Measurements from ENCODE around the gene PNKD.
"Not testable (repeated sequence)": the region's sequence is repeated elsewhere in the genome, so short reads cannot be mapped to it uniquely, and the experiment has no call there.

The PNKD gene

DNA sequence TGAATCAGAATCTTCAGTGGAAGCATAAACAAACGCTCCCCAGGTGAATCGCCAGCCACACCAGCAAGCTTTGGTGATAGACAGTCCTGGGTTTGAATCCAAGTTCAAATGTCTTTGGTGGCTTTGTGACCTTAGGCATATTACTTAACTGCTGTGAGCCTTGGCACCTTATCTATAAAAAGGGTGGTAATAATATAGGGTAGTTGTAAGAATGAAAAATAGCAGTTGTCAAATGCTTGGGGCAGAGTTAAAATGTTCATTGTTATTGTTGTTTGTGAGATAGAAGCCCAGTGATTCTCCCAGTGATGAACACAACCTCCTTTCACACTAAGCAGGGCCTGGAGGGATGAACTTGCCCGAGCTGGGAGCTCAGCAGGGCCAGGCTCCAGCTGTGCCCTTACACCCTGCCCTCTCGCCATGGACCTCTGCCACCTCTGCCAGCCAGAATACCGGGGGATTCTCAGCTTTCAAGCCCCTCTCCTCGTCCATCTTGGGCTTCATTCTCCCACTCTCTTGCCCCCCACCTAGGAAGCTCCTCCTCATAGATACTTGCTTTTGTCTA, 28.1 kb downstream of the PNKD start:
- ATAC-seq (replicated peaks) = no peak
- Mint-ChIP-seq H3K27me3 (no peaks in the 10 kb centered on the region), H3K4me3 (no peak overlapping the region), H3K9me3 (no peaks in the 10 kb centered on the region), H3K4me1 (peaks cover 6 to 28% of the 10 kb centered on the region in 2 donors), H3K27ac (no peak overlapping the region), H3K36me3 (no peaks in the 10 kb centered on the region)
- DNase-seq = no peak

DNA sequence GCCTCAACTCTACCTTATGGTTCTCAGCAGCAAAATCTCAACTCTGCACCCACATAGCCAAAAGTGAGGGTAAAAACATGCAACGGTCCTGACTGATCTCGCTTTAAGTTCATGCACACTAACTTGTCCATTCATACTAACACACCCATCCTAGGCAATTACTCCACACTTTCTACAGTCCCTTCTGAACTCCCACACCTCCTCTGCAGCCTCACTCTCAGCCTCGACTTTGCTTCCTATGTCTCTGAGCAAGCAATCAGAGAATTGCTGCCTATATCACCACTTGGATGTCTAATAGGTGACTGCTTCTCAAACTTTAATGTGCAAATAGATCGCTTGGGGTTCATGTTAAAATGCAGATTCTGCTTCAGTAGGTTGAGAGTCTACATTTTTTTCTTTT, 29.8 kb downstream of the PNKD start:
- DNase-seq (no peak), ATAC-seq (replicated peaks) (no peak)
- Mint-ChIP-seq H3K4me3 (no peak overlapping the region), H3K36me3 (no peaks in the 10 kb centered on the region), H3K27me3 (no peaks in the 10 kb centered on the region), H3K4me1 (peaks cover 3 to 10% of the 10 kb centered on the region in 2 donors), H3K27ac (no peak overlapping the region), H3K9me3 (no peaks in the 10 kb centered on the region)

DNA sequence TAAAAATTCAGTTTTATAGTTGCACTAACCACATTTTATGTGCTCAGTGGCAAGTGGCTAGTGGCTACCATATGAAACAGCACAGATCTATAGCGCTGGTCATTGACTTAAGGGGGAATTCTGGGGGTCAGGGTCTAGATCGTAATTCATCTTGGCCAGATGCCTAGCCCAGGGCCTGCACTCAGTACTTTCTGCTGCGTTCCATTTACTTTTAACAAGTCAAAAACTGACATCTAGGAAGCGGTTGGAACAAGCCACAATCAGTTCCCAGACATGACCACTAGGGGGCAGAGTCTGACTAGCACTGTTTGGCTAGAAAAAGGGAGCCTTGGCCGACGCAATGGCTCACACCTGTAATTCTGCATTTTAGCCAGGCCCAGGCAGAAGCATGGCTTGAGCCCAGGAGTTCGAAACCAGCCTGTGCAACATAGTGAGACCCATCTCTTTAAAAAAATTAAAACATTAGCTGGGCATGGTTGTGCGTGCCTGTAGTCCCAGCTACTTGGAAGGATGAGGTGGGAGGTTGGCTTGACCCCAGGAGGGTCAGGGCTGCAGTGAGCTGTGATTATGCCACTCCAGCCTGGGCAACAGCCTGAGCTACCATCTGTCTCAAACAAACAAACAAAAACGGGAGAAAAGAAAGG, 31.0 kb downstream of the PNKD start:
- ATAC-seq (replicated peaks) (peak; percentile 97 to 98), DNase-seq (peak; percentile 79)
- Mint-ChIP-seq H3K9me3 (no peaks in the 10 kb centered on the region), H3K27me3 (no peaks in the 10 kb centered on the region), H3K36me3 (no peaks in the 10 kb centered on the region), H3K27ac (peak overlapping the region; percentile 42), H3K4me3 (no peak overlapping the region), H3K4me1 (peaks cover 2 to 7% of the 10 kb centered on the region in 2 donors)

DNA sequence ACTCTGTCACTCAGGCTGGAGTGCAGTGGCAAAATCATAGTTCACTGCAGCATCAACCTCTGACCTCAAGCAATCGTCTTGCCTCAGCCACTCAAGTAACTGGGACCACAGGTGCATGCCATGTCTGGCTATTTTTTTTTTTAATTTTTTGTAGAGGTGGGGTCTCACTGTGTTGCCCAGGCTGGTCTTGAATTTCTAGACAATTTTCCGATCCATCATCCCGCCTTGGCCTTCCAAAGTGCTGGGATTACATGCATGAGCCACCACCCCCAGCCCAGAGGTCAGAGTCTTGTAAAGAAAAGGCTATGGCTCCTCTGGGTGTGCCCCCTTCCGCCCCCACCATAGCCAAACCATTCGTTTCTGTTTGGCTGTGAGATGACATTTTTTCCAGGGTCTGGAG, 35.1 kb downstream of the PNKD start:
- Mint-ChIP-seq H3K9me3 (no peaks in the 10 kb centered on the region), H3K4me3 (no peak overlapping the region), H3K27ac (no peak overlapping the region), H3K27me3 (no peaks in the 10 kb centered on the region), H3K36me3 (no peaks in the 10 kb centered on the region), H3K4me1 (peaks cover 4 to 7% of the 10 kb centered on the region in 2 donors)
- ATAC-seq (replicated peaks) (no peak), DNase-seq (no peak)

DNA sequence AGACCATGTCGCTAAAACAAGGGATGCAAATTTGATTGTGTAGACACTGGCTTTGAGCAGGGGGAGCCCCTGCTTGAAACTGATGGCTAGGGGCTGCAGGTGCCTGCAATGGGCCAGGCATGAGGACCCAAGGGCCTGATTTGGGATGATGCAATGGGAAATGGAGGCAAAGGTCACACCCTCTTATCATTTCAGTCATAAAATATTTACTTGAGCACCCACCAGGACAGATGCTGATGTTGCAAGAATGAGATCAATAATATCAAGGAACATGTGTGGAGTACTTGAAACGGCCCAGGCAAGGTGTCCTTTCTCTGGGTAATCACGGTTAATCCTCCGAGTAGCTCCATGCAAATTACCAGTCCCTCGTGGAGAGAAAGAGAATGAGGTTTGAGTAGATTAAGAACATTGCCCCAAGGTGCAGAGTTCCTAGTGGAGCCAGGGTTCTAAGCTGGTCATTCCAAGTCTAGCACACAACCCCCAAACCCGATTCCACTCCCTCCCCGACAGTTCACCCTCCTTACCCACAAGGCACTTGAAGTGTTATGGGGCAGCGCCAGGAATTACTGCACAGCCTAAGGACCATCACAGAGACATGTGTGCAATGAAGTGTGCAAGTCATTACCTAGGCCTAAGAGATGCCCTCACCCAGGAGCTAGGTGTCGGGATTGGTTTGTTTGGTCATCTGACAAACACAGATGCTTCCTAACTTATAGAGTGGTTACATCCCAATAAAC, 36.0 kb downstream of the PNKD start:
- Mint-ChIP-seq H3K27ac (no peak overlapping the region), H3K4me1 (peaks cover 1 to 4% of the 10 kb centered on the region in 2 donors), H3K27me3 (no peaks in the 10 kb centered on the region), H3K4me3 (no peak overlapping the region), H3K36me3 (no peaks in the 10 kb centered on the region), H3K9me3 (no peaks in the 10 kb centered on the region)
- DNase-seq = no peak
- no peak for ATAC-seq (replicated peaks)

DNA sequence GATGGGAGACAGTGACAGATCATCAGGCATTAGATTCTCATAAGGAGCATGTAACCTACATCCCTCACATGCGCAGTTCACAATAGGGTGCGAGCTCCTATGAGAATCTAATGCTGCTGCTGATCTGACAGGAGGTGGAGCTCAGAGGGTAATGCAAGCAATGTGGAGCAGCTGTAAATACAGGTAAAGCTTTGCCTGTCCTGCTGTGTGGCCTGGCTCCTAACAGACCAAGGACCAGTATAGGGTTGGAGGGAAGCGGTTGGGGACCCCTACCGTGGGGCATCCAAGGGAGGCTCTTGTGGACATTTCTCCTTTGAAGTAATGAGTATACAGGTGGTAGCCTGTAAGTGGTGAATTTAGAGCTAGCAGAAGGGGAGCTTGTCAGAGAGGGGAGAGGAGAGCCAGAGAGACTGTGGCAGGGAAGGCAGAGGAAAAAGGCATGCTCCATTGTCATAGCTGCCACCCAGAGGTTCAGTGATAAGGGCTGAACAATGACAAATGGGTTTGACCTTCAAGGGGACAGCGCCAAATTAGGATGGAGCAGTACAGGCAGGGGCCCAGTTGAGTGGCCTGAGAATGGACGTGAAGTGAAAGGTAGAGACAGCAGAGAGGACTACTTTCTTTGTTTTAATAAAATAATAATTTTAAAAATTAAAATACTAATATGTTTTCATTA, 37.2 kb downstream of the PNKD start:
- Mint-ChIP-seq H3K27ac (no peak overlapping the region), H3K4me1 (peaks cover 0 to 1% of the 10 kb centered on the region in 2 donors), H3K4me3 (no peak overlapping the region), H3K9me3 (no peaks in the 10 kb centered on the region), H3K36me3 (no peaks in the 10 kb centered on the region), H3K27me3 (no peaks in the 10 kb centered on the region)
- ATAC-seq (replicated peaks) (no peak), DNase-seq (no peak)

DNA sequence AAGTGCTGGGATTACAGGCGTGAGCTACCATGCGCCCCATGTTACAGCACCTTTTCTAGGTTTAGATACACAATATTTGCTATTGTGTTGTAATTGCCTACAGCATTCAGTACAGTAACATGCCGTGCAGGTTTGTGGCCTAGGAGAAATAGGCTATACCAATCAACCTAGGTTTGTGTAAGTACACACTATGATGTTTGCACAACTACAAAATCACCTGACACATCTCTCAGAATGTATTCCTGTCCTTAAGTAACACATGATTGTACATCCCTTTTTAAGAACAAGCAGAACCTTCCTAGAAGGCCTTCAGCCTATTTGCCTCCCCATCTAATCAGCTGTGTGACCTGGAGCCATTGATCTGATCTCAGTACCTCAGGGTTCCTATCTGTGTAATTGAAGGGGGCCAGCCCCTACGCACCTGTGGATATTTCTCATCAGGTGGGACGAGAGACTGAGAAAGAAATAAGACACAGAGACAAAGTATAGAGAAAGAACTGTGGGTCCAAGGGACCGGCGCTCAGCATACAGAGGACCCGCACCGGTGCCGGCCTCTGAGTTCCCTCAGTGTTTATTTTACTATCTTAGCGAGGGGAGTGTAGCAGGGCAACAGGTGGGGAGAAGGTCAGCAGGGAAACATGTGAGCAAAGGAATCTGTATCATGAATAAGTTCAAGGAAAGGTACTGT, 40.7 kb downstream of the PNKD start:
- no peak overlapping the region for H3K27ac Mint-ChIP-seq
- no peak overlapping the region for H3K4me3 Mint-ChIP-seq
- ATAC-seq (replicated peaks) (no peak), DNase-seq (no peak)
- H3K27me3 Mint-ChIP-seq = no peaks in the 10 kb centered on the region
- H3K9me3 Mint-ChIP-seq = no peaks in the 10 kb centered on the region
- no peaks in the 10 kb centered on the region for H3K36me3 Mint-ChIP-seq
- H3K4me1 Mint-ChIP-seq = peaks cover 0 to 1% of the 10 kb centered on the region in 2 donors

DNA sequence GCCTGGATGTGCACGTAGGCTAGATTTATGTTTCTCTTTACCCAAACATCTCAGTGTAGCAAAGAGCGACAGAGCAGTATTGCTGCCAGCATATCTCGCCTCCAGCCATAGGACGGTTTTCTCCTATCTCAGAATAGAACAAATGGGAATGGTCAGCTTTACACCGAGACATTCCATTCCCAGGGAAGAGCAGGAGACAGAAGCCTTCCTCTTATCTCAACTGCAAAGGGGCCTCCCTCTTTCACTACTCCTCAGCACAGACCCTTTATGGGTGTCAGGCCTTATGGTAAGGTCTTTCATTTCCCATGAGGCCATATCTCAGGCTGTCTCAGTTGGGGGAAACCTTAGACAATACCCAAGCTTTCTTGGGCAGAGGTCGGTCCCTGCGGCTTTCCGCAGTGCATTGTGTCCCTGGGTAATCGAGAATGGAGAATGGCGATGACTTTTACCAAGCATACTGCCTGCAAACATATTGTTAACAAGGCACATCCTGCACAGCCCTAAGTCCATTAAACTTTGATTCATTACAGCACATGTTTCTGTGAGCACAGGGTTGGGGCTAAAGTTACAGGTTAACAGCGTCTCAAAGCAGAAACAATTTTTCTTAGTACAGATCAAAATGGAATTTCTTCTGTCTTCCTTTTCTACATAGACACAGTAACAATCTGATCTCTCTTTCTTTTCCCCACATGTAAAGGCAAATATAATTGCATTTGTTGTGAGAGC, 41.4 kb downstream of the PNKD start:
- H3K27ac Mint-ChIP-seq; H3K9me3 Mint-ChIP-seq; ATAC-seq (replicated peaks); H3K4me1 Mint-ChIP-seq; DNase-seq; H3K4me3 Mint-ChIP-seq; H3K36me3 Mint-ChIP-seq; H3K27me3 Mint-ChIP-seq: not testable (repeated sequence)

DNA sequence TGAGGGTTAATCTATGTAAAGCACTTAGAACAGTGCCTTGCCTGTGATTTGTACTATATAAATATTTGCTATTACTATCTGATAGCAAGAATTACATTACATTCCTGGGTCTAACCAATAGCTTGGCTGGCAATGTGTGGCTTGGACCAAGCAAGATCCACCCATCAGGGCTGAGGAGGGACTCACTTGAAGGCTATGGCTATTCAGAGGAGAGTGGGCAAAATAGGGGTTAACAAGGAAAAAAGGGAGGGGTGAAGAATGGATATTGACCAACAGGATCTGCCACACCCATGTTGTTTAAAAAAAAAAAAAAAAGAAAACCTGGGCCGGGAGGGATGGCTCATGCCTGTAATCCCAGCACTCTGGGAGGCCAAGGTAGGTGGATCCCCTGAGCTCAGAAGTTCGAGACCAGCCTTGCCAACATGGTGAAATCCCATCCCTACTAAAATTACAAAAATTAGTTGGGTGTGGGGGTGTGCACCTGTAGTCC, 42.0 kb downstream of the PNKD start:
- Mint-ChIP-seq H3K27ac (no peak overlapping the region), H3K9me3 (no peaks in the 10 kb centered on the region), H3K4me1 (peaks cover 8% of the 10 kb centered on the region in 2 donors), H3K4me3 (no peak overlapping the region), H3K36me3 (no peaks in the 10 kb centered on the region), H3K27me3 (no peaks in the 10 kb centered on the region)
- DNase-seq = no peak
- ATAC-seq (replicated peaks) = no peak

DNA sequence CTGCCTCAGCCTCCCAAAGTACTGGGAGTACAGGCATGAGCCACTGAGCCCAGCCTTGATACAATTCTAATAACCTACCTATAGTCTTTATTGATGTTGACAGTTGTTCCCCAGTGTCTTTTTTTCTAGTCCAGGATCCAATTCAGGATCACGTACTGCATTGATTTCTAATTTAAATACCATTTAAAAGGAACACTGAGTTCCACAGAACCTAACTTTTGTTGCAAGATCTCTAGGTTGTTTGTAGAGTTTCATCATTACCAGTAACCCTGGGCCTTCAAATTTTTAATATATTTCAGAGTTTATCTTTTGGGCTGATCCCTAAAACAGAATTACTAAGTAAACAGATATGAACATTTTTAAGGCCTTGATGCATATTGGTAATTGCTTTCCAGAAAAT, 43.0 kb downstream of the PNKD start:
- DNase-seq (no peak), ATAC-seq (replicated peaks) (no peak)
- no peaks in the 10 kb centered on the region for H3K36me3 Mint-ChIP-seq
- no peak overlapping the region for H3K27ac Mint-ChIP-seq
- H3K4me1 Mint-ChIP-seq = peaks cover 8% of the 10 kb centered on the region in 2 donors
- H3K4me3 Mint-ChIP-seq = no peak overlapping the region
- H3K27me3 Mint-ChIP-seq = peaks cover 0 to 3% of the 10 kb centered on the region in 2 donors
- no peaks in the 10 kb centered on the region for H3K9me3 Mint-ChIP-seq

DNA sequence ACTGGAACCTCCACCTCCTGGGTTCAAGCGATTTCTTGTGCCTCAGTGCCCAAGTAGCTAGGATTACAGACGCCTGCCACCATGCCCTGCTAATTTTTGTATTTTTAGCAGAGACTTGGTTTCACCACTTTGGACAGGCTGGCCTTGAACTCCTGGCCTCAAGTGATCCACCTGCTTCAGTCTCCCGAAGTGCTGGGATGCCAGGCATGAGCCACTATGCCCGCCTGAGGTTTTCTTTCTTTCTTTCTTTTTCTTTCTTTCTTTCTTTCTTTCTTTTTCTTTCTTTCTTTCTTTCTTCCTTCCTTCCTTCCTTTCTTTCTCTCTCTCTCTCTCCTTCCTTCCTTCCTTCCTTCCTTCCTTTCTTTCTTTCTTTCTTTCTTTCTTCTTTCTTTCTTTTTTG, 44.4 kb downstream of the PNKD start:
- ATAC-seq (replicated peaks); H3K4me1 Mint-ChIP-seq; H3K36me3 Mint-ChIP-seq; DNase-seq; H3K27ac Mint-ChIP-seq; H3K4me3 Mint-ChIP-seq; H3K27me3 Mint-ChIP-seq; H3K9me3 Mint-ChIP-seq: not testable (repeated sequence)

DNA sequence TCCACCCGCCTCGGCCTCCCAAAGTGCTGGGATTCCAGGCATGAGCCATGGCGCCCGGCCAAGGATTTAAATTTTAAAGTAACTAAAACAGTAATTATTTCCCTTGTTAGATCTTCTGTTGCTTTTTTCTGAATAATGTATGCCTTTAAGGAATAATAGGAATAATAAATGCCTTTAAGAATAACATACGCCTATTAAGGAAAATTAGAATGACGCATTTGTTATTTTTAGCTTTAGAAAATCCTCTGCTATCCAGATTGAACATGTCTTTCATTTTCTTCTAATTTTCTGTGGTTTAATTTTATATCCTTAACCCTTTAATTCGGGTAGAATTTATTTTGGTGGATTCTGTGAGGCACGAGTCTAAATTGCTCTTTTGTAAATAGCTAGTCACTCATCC, 45.1 kb downstream of the PNKD start:
- Mint-ChIP-seq H3K27ac (no peak overlapping the region), H3K4me1 (peaks cover 14 to 16% of the 10 kb centered on the region in 2 donors), H3K36me3 (no peaks in the 10 kb centered on the region), H3K9me3 (no peaks in the 10 kb centered on the region), H3K27me3 (peaks cover 0 to 3% of the 10 kb centered on the region in 2 donors), H3K4me3 (no peak overlapping the region)
- ATAC-seq (replicated peaks) (no peak), DNase-seq (no peak)

DNA sequence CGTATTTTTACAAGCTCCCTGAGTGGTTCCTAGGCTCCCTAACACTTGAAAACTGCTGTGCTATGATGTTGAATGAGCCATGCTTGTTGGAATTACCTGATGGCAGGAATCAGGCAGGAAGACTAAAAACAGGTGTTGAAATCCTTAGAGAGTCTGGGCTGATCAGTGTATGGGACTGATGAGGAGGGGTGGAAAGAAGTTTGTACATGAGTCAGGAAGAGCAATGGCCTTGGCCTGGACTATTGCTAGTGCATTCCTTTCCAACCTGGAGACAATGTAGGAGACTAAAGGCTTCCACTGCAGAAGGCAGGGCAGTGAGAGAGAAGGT, 46.9 kb downstream of the PNKD start:
- H3K4me1 Mint-ChIP-seq = peaks cover 27 to 34% of the 10 kb centered on the region in 2 donors
- no peak for DNase-seq
- no peak overlapping the region for H3K4me3 Mint-ChIP-seq
- no peaks in the 10 kb centered on the region for H3K36me3 Mint-ChIP-seq
- no peaks in the 10 kb centered on the region for H3K9me3 Mint-ChIP-seq
- H3K27me3 Mint-ChIP-seq = peaks cover 0 to 3% of the 10 kb centered on the region in 2 donors
- H3K27ac Mint-ChIP-seq = no peak overlapping the region
- no peak for ATAC-seq (replicated peaks)

DNA sequence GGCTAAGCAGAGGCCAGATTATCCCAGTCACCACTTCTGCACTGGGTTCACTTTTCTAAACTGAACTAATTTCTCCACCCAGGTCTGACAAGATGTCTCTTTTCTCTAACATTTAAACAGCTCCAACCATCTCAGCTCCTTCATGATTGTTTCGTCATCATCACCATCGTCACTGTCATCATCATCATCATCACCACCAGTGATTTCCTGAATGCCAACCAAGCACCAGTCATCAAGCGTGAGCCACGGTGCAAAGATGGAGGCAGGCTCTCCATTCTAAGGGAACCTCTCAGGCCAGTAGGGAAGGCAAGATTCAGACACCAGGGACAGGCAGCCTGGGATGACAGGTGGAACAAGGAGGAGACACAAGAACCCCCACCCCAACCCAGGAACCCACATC, 47.5 kb downstream of the PNKD start:
- Mint-ChIP-seq H3K4me3 (no peak overlapping the region), H3K4me1 (peaks cover 32 to 40% of the 10 kb centered on the region in 2 donors), H3K36me3 (no peaks in the 10 kb centered on the region), H3K27me3 (peaks cover 0 to 3% of the 10 kb centered on the region in 2 donors), H3K9me3 (no peaks in the 10 kb centered on the region), H3K27ac (no peak overlapping the region)
- ATAC-seq (replicated peaks) (no peak), DNase-seq (no peak)
